ENCODE data around the gene BTN3A1. TPM values are rescaled to one million over a fixed set of nuclear protein-coding genes. Genes with fewer than 3 reads are reported as not detected.

The BTN3A1 gene
- total RNA-seq, 8 experiments from 2014 or later: 3.3 to 40.3 (median 15.4) TPM

DNA sequence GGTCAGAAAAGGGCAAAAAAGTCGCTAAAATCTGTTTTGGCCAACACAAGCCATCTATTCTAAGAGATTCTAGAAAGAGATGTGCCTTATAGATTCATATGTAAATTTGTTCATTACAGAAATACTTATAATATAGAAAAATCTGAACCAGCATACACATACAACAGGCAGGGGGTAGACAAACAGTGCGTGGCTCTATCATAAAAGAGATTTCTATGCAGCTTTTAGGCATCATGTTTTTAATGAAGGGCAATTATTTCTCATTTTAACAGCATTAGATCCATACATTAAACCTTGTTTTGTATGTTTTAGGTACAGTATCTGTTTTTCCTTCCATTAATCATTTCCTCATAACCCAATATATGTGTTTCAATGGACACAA is 38.9 kb downstream of the BTN3A1 start:
- ATAC-seq (replicated peaks in 6 of 8): peak in 1 of 8 experiments; percentile 9
- Histone ChIP-seq H3K4me3 (no peak overlapping the region), H3K4me1 (replicated peaks in 1 of 2) (peaks cover 2 to 4% of the 10 kb centered on the region in 2 donors), H3K27ac (no peak overlapping the region)
- 0 to 100% (median 74%) methylated on average over 1 to 2 of the region's 2 CpGs; no CpG with 5 or more reads in 2 of the 10 experiments for WGBS, 10 experiments
- in situ Hi-C loops (cut with MboI; ENCODE audit: low pct_unique_long_range_greater_than_20kb in 2 of 9, low sequenced_read_pairs in 9 of 9, unreplicated experiment in 9 of 9): no loop called here

DNA sequence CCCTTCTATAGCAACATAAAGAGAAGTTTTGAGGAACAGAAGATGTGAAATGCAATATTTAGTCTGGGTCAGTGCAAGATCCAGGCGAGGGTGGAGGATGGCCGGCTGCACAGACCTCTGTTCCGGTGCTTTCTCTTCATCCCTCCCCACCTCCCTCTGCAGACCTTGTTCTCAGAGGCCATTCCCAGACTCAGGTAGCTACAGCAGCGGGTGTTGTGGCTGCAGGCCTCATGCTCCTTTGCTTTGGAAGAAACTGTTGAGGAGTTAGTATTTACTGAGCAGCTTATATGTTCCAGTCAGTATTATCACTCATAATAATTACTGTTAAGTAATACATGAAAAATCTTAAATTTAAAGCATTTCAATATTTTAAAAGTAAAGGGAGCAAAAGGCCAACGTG is 39.9 kb downstream of the BTN3A1 start:
- 26 to 93% (median 74%) methylated on average over 1 to 4 of the region's 5 CpGs for WGBS, 10 experiments
- no peak for ATAC-seq (replicated peaks in 6 of 8)
- Histone ChIP-seq H3K27ac (no peak overlapping the region), H3K4me1 (replicated peaks in 1 of 2) (peaks cover 2 to 4% of the 10 kb centered on the region in 2 donors), H3K4me3 (no peak overlapping the region)
- in situ Hi-C loops (cut with MboI; ENCODE audit: low pct_unique_long_range_greater_than_20kb in 2 of 9, low sequenced_read_pairs in 9 of 9, unreplicated experiment in 9 of 9): no loop called here

DNA sequence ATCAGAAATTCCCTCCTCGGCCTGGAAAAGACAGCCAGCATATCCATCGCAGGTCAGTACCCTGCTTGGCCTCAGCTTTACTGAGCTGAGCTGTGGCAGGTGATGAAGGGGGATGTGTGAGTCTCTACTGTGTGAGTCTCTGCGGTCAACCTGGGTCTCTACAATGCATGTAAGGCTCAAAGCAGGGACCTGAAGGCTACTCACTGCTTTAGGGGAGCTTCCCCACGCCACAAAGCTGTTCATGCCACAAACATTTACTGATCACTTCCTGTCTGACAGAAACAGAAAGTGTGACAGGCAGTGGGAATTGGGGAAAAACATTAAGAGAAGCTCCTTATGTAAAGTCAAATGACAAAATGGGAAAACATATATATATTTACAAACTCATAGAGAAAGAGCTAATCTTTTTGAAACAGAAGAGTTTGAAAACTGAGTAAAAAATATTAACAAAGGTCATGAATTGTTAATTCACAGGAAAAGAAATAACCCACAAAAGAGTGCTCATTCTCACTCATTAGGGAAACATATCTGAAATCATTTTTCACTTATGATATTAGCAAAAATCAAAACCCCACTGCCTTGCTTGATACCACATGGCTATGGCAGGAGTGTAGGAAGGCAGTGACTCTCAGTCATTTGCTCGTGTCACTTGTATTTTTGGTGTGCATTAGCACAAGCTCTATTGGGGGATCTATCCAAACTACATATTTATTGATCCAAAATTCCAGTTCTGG is 44.0 kb downstream of the BTN3A1 start:
- H3K27ac ChIP-seq: no peak overlapping the region
- WGBS, 10 experiments: 55 to 100% (median 75%) methylated on average over 1 to 4 of the region's 5 CpGs; no CpG with 5 or more reads in 3 of the 10 experiments
- no peaks in the 10 kb centered on the region for H3K4me1 ChIP-seq (replicated peaks in 1 of 2)
- no peak for ATAC-seq (replicated peaks in 6 of 8)
- no peak overlapping the region for H3K4me3 ChIP-seq
- in situ Hi-C loops (cut with MboI; ENCODE audit: low pct_unique_long_range_greater_than_20kb in 2 of 9, low sequenced_read_pairs in 9 of 9, unreplicated experiment in 9 of 9): no loop called here

DNA sequence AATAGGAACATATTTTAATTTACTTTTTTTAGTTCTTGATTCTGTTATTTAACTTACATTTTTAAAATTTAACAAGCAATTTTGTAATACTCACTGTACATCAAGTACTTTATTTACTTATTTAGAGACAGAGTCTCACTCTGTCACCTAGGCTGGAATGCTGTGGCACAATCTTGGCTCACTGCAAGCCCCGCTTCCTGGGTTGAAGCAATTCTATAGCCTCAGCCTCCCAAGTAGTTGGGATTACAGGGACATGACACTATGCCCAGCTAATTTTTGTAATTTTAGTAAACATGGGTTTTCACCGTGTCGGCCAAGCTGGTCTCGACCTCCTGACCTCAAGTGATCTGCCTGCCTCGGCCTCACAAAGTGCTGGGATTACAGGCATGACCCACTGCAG is 45.2 kb downstream of the BTN3A1 start:
- in situ Hi-C loops (cut with MboI; ENCODE audit: low pct_unique_long_range_greater_than_20kb in 2 of 9, low sequenced_read_pairs in 9 of 9, unreplicated experiment in 9 of 9): no loop called here
- ATAC-seq (replicated peaks in 6 of 8): no peak
- 67 to 100% (median 87%) methylated on average over 1 to 5 of the region's 5 CpGs; no CpG with 5 or more reads in 1 of the 10 experiments for WGBS, 10 experiments
- no peak overlapping the region for H3K4me3 ChIP-seq
- no peak overlapping the region for H3K27ac ChIP-seq
- H3K4me1 ChIP-seq (replicated peaks in 1 of 2): no peaks in the 10 kb centered on the region

DNA sequence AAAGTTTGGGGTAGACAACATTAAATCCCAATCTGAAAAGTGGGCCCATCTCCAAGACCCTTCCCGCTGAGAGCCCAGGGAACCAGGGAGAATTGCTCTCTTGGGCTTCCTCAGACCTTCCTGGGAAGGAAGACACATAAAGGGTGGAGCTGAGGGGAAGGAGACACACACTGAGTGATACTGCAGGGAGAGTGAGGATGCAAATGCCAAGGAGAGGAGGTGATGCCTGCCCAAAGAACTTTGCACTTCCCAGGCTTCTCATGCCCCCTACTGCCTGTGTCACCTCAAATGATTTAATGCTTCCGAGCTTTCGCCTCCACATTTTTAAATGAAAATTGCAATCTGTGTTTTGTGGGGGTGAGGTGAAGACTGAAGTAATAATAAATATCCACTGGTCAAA is 48.2 kb downstream of the BTN3A1 start:
- ATAC-seq (replicated peaks in 6 of 8): no peak
- WGBS, 10 experiments: 80 to 100% (median 86%) methylated on average over 1 to 3 of the region's 3 CpGs; no CpG with 5 or more reads in 1 of the 10 experiments
- no peak overlapping the region for H3K4me3 ChIP-seq
- H3K27ac ChIP-seq: no peak overlapping the region
- H3K4me1 ChIP-seq (replicated peaks in 1 of 2): no peaks in the 10 kb centered on the region
- in situ Hi-C loops (cut with MboI; ENCODE audit: low pct_unique_long_range_greater_than_20kb in 2 of 9, low sequenced_read_pairs in 9 of 9, unreplicated experiment in 9 of 9): no loop called here

DNA sequence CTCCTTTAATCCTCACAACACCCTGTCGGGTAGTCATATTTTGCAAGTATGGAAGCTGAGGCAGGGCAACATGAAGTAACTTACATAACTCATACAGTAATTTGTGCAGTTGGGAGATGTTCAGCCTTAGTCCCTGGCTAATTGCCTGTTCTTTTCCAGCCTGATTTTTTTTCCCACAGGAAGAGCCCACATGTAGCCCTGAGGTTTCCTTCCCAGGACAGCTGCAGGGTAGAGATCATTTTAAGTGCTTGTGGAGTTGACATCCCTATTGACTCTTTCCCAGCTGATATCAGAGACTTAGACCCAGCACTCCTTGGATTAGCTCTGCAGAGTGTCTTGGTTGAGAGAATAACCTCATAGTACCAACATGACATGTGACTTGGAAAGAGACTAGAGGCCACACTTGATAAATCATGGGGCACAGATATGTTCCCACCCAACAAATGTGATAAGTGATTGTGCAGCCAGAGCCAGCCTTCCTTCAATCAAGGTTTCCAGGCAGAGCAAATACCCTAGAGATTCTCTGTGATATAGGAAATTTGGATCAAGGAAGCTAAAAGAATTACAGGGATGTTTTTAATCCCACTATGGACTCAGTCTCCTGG is 50.7 kb downstream of the BTN3A1 start:
- H3K4me3 ChIP-seq: no peak overlapping the region
- no peak for ATAC-seq (replicated peaks in 6 of 8)

DNA sequence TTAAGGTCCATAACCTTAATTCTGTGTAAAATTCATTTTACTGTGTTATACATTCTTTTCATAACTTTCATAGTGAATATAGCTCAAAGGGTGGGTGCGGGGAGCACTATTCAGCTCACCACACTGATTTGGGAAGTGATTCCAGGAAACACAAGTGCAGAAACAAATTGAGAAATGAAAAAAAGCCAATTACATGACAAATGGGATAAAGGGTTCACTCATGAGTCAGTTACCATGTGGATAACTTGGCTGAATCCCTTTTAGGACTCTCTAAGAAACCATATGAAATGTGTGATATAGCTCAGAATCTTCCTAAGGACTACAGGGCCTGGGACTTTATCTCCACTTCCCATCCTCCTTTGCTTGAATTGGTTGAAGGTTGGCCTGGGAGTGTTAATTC is 52.6 kb downstream of the BTN3A1 start:
- H3K27ac ChIP-seq: no peak overlapping the region
- ATAC-seq (replicated peaks in 6 of 8): no peak
- in situ Hi-C loops (cut with MboI; ENCODE audit: low pct_unique_long_range_greater_than_20kb in 2 of 9, low sequenced_read_pairs in 9 of 9, unreplicated experiment in 9 of 9): no loop called here
- H3K4me3 ChIP-seq: no peak overlapping the region
- WGBS, 10 experiments: 50 to 100% (median 94%) methylated on average over 1 of the region's 1 CpG
- peaks cover 8 to 15% of the 10 kb centered on the region in 2 donors for H3K4me1 ChIP-seq (replicated peaks in 1 of 2)

More for the DNA sequence above, 50.7 kb downstream of the BTN3A1 start:
- in situ Hi-C loops (cut with MboI; ENCODE audit: low pct_unique_long_range_greater_than_20kb in 2 of 9, low sequenced_read_pairs in 9 of 9, unreplicated experiment in 9 of 9): no loop called here
- H3K27ac ChIP-seq: no peak overlapping the region
- H3K4me1 ChIP-seq (replicated peaks in 1 of 2): peaks cover 0 to 11% of the 10 kb centered on the region in 2 donors
- 0 to 100% (median 88%) methylated on average over 1 of the region's 1 CpG; no CpG with 5 or more reads in 3 of the 10 experiments for WGBS, 10 experiments

DNA sequence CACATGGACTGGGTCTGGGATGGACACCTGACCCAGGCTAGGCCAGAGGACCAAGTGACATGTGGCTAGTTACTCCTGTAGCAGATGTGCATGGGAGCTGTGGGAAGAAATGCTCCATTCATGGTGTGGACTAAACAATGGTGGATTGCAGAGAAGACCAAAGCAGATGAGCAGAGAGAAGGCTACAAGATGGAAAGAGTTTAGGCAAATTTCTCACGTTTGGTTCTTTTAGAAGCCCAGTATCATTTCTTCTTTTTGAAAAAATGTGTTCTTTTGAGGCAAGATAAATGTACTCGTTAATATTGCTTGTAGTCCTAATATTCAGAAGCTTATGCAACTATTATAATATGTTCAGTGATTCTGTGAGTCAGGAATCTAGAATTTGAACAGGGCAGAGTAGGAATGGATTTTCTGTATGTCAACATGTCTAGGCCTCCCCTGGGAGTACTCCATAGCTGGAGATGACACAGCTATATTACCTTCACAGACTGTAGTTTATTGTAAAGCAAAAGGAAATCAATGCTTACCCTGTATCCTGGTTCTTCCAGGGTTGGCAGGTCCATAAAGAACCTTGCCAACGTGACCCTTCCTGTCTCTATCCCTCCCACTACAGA is 53.4 kb downstream of the BTN3A1 start:
- H3K4me3 ChIP-seq: no peak overlapping the region
- WGBS, 10 experiments: 62 to 100% (median 74%) methylated on average over 1 to 3 of the region's 3 CpGs; no CpG with 5 or more reads in 1 of the 10 experiments
- peak in 2 of 8 experiments; percentile 11 to 33 for ATAC-seq (replicated peaks in 6 of 8)
- in situ Hi-C loops (cut with MboI; ENCODE audit: low pct_unique_long_range_greater_than_20kb in 2 of 9, low sequenced_read_pairs in 9 of 9, unreplicated experiment in 9 of 9): no loop called here
- peaks cover 12 to 15% of the 10 kb centered on the region in 2 donors for H3K4me1 ChIP-seq (replicated peaks in 1 of 2)
- no peak overlapping the region for H3K27ac ChIP-seq

DNA sequence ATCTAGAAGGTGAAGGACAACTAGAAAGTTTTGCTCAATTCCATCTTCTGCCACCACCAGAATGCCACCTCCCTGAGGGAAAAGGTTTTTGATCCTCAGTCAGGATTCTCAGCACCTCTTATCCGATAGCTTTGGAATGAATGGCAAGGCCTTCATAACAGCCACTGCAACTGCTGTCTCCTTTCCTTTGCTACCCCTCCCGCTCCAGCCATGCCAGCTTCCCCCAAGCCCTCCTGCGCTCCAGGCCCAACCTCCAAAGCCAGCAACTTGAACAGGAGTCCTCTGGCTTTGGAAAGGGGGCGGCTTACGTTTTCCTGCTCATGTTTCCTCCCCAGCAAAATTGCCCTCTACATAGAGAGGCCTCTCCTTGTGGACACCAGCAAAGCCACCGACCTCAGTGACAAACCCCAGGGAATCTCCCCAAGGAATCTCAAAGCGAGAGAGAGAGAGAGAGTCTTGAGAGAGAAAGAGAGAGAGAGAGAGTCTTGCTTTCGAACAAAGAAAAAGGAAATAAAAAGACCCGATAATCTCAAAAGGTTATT is 55.3 kb downstream of the BTN3A1 start:
- WGBS, 10 experiments: 0 to 46% (median 3%) methylated on average over 2 to 8 of the region's 9 CpGs; no CpG with 5 or more reads in 1 of the 10 experiments
- Histone ChIP-seq H3K27ac (peak overlapping the region; percentile 10 to 55), H3K4me3 (peak overlapping the region; percentile 64 to 83 (median 69)), H3K4me1 (replicated peaks in 1 of 2) (peaks cover 19 to 26% of the 10 kb centered on the region in 2 donors)
- in situ Hi-C loops (cut with MboI; ENCODE audit: low pct_unique_long_range_greater_than_20kb in 2 of 9, low sequenced_read_pairs in 9 of 9, unreplicated experiment in 9 of 9): no loop called here
- ATAC-seq (replicated peaks in 6 of 8): peak; percentile 28 to 70 (median 48)

DNA sequence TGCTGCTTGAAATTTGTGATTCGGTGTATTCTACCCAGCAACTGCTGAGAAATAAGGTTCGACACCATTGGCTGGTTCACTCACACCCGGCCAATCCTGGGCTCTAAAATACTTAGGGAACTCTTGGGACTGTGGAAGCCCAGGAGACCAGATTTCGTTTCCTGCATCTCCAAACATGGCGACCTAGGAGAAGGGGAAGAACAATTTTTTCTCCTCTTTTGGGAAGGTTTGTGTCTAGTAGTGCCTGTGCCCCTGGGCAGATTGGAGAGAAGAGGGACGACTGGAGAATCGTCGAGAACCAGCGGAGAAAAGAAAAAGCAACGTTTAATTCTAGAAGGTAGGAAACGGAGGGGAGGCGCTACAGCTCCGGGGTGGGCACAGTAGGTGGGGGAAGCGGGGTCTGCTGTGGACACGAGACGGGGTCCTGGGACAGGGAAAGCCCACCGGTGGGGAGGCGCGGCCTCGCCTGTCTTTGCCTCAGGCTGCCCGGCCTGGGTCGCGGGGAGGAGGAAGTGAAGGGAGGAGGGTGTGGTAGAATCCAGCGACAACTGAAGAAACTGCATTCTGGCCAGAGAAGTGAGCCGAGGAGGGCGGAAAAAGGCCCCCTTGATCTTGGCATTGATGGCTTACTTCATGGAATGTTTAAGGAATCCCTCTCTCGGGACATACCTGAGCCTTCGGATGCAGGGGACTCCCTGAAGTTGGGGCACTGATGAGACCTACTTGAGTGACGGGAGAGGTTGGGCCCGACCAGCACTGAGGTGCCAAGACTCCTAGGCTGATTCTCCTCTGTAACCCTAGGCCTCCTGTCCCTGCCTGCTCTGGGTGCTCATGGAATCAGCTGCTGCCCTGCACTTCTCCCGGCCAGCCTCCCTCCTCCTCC is 56.0 kb downstream of the BTN3A1 start, which contains the start of gene BTN2A1:
TSS of gene BTN2A1 (plus strand) at position 150 of the 883 bp plus-strand sequence. CDS start at position 832, 682 bp downstream.
- peak within 1 kb of the TSS; percentile 74 to 85 for H3K27ac ChIP-seq
- WGBS, 10 experiments: 0 to 2% (median 0%) methylated on average over 1 to 16 of the region's 31 CpGs
- peak within 1 kb of the TSS; percentile 64 to 83 (median 69) for H3K4me3 ChIP-seq
- in situ Hi-C loops (cut with MboI; ENCODE audit: low pct_unique_long_range_greater_than_20kb in 2 of 9, low sequenced_read_pairs in 9 of 9, unreplicated experiment in 9 of 9): no loop called here
- H3K4me1 ChIP-seq (replicated peaks in 1 of 2): peaks cover 19 to 26% of the 10 kb centered on the region in 2 donors
- ATAC-seq (replicated peaks in 6 of 8): peak; percentile 98 to 99 (median 99)

DNA sequence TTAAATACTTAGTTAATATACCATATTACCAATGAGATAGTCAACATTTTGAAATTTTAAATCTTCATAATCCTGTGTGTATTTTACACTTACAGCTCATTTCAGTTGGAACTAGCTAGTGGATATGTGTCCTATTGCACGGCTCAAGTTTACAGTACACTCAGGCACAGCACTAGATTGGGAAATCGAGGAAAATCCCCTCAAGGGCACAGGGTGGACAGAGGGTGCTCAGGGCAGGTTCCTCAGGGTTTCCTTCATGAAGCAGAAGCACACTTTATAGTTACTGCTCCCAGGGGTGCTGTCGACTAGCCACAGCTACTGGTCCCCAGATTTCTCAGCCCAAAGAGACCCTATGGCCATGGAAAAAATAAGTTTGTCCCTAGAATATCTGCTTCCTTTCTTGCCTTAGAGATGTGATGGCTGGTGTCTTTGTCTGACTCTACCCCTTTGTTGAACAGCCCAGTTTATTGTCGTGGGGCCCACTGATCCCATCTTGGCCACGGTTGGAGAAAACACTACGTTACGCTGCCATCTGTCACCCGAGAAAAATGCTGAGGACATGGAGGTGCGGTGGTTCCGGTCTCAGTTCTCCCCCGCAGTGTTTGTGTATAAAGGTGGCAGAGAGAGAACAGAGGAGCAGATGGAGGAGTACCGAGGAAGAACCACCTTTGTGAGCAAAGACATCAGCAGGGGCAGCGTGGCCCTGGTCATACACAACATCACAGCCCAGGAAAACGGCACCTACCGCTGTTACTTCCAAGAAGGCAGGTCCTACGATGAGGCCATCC is 57.1 kb downstream of the BTN3A1 start:
- H3K4me3 ChIP-seq: peak overlapping the region in 2 of 5 donors; percentile 67 to 69
- WGBS, 10 experiments: 62 to 100% (median 85%) methylated on average over 1 to 13 of the region's 16 CpGs; no CpG with 5 or more reads in 2 of the 10 experiments
- peaks cover 19 to 26% of the 10 kb centered on the region in 2 donors for H3K4me1 ChIP-seq (replicated peaks in 1 of 2)
- in situ Hi-C loops (cut with MboI; ENCODE audit: low pct_unique_long_range_greater_than_20kb in 2 of 9, low sequenced_read_pairs in 9 of 9, unreplicated experiment in 9 of 9): no loop called here
- H3K27ac ChIP-seq: no peak overlapping the region
- no peak for ATAC-seq (replicated peaks in 6 of 8)

Data from motor neuron (in vitro differentiated cells).